NCI-H187 (cell line): ENCODE data around the gene DNAJC15.
"Not testable (repeated sequence)": the region's sequence is repeated elsewhere in the genome, so short reads cannot be mapped to it uniquely, and the experiment has no call there.

Source experiments
- DNase-seq, 2 experiments: peaks; one replicate each; lab custom pipeline; 2025; lab: John Stamatoyannopoulos, UW

The DNAJC15 gene

GRCh38 chr13:43045302-43045773, 22.0 kb downstream of the DNAJC15 start:
- DNase-seq: not testable (repeated sequence)

GRCh38 chr13:43046259-43046658, 22.9 kb downstream of the DNAJC15 start:
- no peak for DNase-seq

GRCh38 chr13:43054803-43055802, 31.7 kb downstream of the DNAJC15 start:
- no peak for DNase-seq

- DNase-seq: peak in 1 of 2 experiments; percentile 37
Measured at GRCh38 chr13:43057653-43058317, 34.4 kb downstream of the DNAJC15 start.

- no peak for DNase-seq
Measured at GRCh38 chr13:43058318-43058674, 34.9 kb downstream of the DNAJC15 start.

GRCh38 chr13:43058831-43059230, 35.4 kb downstream of the DNAJC15 start:
- DNase-seq: no peak

- DNase-seq: not testable (repeated sequence)
Measured at GRCh38 chr13:43059779-43060178, 36.4 kb downstream of the DNAJC15 start.

- DNase-seq: not testable (repeated sequence)
Measured at GRCh38 chr13:43060806-43061205, 37.4 kb downstream of the DNAJC15 start.

GRCh38 chr13:43061496-43062280, 38.3 kb downstream of the DNAJC15 start:
- no peak for DNase-seq

- DNase-seq: no peak
Measured at GRCh38 chr13:43071824-43072223, 48.4 kb downstream of the DNAJC15 start.

GRCh38 chr13:43072394-43072793, 49.0 kb downstream of the DNAJC15 start:
- no peak for DNase-seq

GRCh38 chr13:43074824-43075510, 51.6 kb downstream of the DNAJC15 start:
- DNase-seq: no peak

- not testable (repeated sequence) for DNase-seq
Measured at GRCh38 chr13:43075511-43075902, 52.1 kb downstream of the DNAJC15 start.

- no peak for DNase-seq
Measured at GRCh38 chr13:43077046-43077445, 53.7 kb downstream of the DNAJC15 start.

GRCh38 chr13:43077461-43077860, 54.1 kb downstream of the DNAJC15 start:
- DNase-seq: peak in 1 of 2 experiments; percentile 9

- no peak for DNase-seq
Measured at GRCh38 chr13:43077906-43078305, 54.5 kb downstream of the DNAJC15 start.

GRCh38 chr13:43078399-43078798, 55.0 kb downstream of the DNAJC15 start:
- DNase-seq: no peak

- DNase-seq: no peak
Measured at GRCh38 chr13:43079392-43079931, 56.1 kb downstream of the DNAJC15 start.

- no peak for DNase-seq
Measured at GRCh38 chr13:43080199-43080598, 56.8 kb downstream of the DNAJC15 start.

GRCh38 chr13:43081866-43082265, 58.5 kb downstream of the DNAJC15 start:
- DNase-seq: no peak

GRCh38 chr13:43083750-43084149, 60.4 kb downstream of the DNAJC15 start:
- no peak for DNase-seq
